Choroid plexus epithelial cell (primary cell): Measurements from ENCODE around the gene ELMOD2.
"Not testable (repeated sequence)": the region's sequence is repeated elsewhere in the genome, so short reads cannot be mapped to it uniquely, and the experiment has no call there.

Experiments used
- DNase-seq: peaks from one replicate; pipeline ENCODE4 v3.0.0-alpha.2; 2010; ENCODE audit warnings: low read depth
- H3K4me3 ChIP-seq: 2 replicates; pipeline ENCODE4 v1.5.1; 2011; ENCODE audit warnings: low read depth, mild to moderate bottlenecking, control low read depth, low read length, moderate library complexity
- TF ChIP-seq, protein P1 (sequence below): conservative IDR thresholded peaks from 2 replicates; pipeline ENCODE4 v1.5.1; 2011; ENCODE audit warnings: low read depth, mild to moderate bottlenecking, control low read depth, inconsistent platforms, low read length, moderate library complexity

ELMOD2 gene

DNA sequence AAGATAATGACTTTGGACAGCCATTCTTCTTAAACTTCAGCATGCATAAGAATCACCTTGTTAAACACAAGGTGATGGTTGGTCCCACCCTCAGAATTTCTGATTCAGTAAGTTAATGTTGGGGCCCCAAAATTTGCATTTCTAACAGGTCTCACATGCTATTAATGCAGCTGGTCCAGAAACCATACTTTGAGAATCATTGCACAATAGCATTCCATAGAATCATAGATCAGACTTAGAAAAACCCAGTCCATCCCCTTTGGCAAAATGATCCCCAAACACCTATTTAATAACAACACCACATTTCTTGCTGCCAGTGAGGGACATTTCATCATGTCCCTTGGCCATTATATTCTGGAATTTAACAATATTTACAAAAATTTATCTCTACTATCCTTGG, 19.7 kb upstream of the ELMOD2 start:
- no peak overlapping the region for H3K4me3 ChIP-seq
- DNase-seq = no peak
- TF ChIP-seq, protein P1, sequence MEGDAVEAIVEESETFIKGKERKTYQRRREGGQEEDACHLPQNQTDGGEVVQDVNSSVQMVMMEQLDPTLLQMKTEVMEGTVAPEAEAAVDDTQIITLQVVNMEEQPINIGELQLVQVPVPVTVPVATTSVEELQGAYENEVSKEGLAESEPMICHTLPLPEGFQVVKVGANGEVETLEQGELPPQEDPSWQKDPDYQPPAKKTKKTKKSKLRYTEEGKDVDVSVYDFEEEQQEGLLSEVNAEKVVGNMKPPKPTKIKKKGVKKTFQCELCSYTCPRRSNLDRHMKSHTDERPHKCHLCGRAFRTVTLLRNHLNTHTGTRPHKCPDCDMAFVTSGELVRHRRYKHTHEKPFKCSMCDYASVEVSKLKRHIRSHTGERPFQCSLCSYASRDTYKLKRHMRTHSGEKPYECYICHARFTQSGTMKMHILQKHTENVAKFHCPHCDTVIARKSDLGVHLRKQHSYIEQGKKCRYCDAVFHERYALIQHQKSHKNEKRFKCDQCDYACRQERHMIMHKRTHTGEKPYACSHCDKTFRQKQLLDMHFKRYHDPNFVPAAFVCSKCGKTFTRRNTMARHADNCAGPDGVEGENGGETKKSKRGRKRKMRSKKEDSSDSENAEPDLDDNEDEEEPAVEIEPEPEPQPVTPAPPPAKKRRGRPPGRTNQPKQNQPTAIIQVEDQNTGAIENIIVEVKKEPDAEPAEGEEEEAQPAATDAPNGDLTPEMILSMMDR = no peak

DNA sequence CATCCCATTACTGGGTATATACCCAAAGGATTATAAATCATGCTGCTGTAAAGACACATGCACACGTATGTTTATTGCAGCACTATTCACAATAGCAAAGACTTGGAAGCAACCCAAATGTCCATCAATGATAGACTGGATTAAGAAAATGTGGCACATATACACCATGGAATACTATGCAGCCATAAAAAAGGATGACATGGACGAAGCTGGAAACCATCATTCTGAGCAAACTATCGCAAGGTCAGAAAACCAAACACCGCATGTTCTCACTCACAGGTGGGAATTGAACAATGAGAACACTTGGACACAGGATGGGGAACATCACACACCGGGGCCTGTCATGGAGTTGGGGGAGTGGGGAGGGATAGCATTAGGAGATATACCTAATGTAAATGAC, 10.2 kb upstream of the ELMOD2 start:
- not testable (repeated sequence) for H3K4me3 ChIP-seq, DNase-seq

DNA sequence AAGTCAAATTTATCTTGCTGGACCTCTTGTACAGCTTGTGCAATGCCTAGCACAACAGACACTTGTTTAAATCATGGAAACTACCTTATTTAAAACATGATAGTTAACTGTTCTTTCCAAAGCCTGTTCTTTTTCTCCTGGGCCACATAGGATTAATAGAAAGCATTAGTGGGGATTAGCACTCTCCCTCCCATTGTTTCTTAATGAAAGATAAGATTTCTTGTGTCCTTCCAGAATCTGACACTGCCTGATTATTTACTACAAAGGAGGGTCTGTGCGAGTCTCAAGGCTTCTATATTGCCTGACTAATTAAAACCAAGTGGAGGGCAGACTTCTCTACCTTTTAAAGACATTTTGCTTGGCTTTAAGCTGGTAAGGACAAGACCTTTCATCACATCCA, 8.5 kb upstream of the ELMOD2 start:
- H3K4me3 ChIP-seq = no peak overlapping the region
- TF ChIP-seq, protein P1 = no peak
- DNase-seq = no peak

DNA sequence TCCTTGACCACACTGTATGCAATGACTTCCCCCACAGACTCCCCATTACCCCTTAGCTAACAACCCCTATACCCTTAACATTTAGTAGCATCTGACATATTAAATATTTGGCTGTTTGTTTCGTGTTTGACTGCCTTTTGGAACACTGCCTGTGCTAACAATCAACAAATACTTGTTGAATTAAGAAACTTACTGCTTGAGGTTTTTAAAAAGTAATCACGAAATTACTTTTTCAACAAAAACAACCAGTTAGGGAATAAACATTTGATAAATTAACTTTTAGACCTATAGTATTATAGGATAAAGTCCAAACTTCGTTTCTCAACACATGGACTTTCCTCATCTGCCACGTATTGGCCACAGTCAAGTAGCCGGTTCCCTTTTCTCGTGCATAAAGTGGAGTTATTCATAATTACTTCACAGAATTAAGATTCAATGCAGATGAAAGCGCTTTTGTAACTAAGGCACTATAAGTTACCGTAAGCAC, 555 bp upstream of the ELMOD2 start:
- no peak for DNase-seq
- H3K4me3 ChIP-seq = peak overlapping the region; percentile 79
- TF ChIP-seq, protein P1 = no peak

DNA sequence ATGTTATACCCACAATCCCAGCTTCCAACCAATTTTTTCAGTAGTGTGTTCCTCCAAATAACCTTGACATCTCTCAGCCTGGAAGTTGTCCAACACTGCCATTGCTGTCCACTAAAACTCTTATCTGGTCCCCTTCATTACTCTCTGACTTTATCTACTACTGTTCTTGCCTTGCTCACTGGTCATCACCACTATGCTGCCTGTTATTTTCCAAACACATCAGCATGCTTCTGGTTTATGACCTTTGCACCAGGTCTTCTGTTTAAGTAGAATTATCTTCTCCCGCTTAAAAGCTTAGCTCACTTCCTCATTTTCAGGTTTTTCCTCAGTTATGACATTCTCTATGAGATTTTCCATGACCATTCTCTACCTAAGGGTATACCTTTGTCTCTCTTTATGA, 5.5 kb downstream of the ELMOD2 start:
- no peak overlapping the region for H3K4me3 ChIP-seq
- DNase-seq = no peak
- TF ChIP-seq, protein P1 = no peak

DNA sequence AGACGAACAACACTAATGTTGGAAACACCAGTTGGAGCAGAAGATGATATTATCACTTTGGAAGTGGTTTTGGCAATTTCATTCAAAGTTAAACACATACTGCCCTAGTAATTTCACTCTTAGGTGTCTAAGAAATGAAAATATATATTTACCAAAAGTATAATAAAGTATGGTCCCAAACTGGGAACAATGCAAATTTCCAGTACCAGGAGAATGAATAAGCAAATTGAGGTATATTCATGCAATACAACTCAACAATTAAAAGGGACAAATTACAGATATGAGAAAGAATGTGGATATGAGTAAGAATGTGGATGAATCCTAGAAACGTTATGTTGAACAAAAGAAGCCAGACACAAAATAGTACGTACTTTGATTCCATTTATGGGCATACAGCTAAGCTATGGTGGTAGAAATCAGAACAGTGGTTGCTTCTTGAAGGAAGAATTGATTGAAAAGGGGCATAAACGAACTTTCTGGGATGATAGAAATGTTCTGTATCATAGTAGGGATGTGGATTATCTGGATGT, 10.0 kb downstream of the ELMOD2 start:
- peak; percentile 39 for DNase-seq
- TF ChIP-seq, protein P1 = no peak
- H3K4me3 ChIP-seq = no peak overlapping the region

DNA sequence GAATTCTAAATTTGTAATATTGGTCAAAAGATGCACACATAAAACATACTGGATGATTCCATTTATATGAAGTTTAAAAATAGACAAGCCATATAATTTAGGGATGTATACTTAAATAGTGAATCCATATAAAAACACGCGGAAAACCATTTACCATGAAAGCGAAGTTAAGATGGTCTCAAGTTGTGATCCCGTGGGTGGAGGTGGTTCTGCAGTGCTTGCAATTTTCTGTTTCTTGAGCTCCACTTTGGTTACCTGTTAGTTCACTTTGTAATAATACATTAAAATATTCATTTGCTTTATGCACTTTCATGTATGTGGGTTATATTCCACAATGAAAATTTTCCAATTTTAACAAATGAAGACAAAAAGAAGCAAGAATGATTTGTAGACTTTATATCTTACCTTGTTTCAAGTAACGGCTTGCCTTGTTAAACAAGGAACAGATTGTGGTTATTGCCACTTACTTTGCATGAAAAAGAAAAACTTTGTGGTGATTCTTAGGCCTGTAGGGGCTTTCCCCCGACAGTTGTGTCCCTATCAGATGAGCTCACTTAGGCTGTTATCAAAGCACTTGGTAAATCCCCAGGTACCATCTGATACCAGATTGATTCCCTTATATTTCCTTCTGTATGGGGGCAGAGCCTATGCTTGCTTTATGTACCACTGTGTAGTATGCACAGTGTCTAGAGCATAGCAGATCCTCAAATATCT, 32.6 kb downstream of the ELMOD2 start:
- no peak for DNase-seq

More for the DNA sequence above, 32.6 kb downstream of the ELMOD2 start:
- TF ChIP-seq, protein P1 = no peak
- no peak overlapping the region for H3K4me3 ChIP-seq
